ENCODE results near the gene KIF1B. TPM values are rescaled to one million over a fixed set of nuclear protein-coding genes. Genes with fewer than 3 reads are reported as not detected.

The KIF1B gene
- total and polyA plus RNA-seq, 10 of the 15 experiments (the other 5 are each of a cell fraction or from before 2014, with no cell fraction given), result 2.1 to 16.5 (median 8.7) TPM

DNA sequence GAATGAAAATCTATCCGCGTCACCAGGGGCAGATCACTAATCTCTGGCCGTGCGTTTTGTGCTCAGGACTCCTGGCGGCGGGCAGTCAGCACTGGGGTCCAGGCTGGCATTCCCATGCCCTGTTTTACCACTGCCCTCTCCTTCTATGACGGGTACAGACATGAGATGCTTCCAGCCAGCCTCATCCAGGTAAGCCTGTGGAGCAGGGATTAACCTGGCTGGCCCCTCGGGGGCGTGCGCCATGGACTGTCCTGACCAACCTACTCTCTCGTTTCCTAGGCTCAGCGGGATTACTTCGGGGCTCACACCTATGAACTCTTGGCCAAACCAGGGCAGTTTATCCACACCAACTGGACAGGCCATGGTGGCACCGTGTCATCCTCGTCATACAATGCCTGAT, 209.0 kb downstream of the KIF1B start:
- no peak overlapping the region for H3K9ac ChIP-seq (ENCODE audit: control insufficient read depth, insufficient read depth, low read length)
- no peak overlapping the region for H3K4me2 ChIP-seq (ENCODE audit: control insufficient read depth, insufficient read depth)
- BruUV-seq (replicated peaks), result no TSS peak
- 92% methylated on average over 14 of the region's 15 CpGs for WGBS (ENCODE audit: insufficient coverage, insufficient replicate concordance, low lambda C conversion rate, missing lambda C conversion rate)
- intact Hi-C loops (cut with micrococcal nuclease; ENCODE audit: unreplicated experiment), result no loop called here
- in situ Hi-C loops (cut with MboI), result no loop called here
- no peak for DNase-seq (ENCODE audit: low read depth, low spot score)
- H3K79me2 ChIP-seq (ENCODE audit: control insufficient read depth, insufficient read depth, low read length), result no peaks in the 10 kb centered on the region
- no peak overlapping the region for H3K27ac ChIP-seq (ENCODE audit: control insufficient read depth, insufficient read depth)
- SMC1A ChIA-PET (ENCODE audit: uncharacterized antibody, unreplicated experiment), result no interaction called here
- ATAC-seq, result no peak
- RAD21 ChIA-PET (ENCODE audit: unreplicated experiment), result no interaction called here
- CTCF ChIA-PET, result no interaction called here
- H3K27me3 ChIP-seq (replicated peaks in 1 of 2; ENCODE audit: control insufficient read depth in 2 of 2, insufficient read depth in 2 of 2, low read length in 1 of 2), result no peaks in the 10 kb centered on the region
- no peak for FAIRE-seq
- no peak overlapping the region for H3K4me3 ChIP-seq
- no peaks in the 10 kb centered on the region for H3K4me1 ChIP-seq (ENCODE audit: control insufficient read depth, insufficient read depth, low read length)
- no peak overlapping the region for H2AFZ ChIP-seq (ENCODE audit: control insufficient read depth, low read depth, low read length)
- no peak for TF ChIP-seq BCLAF1 (IDR thresholded peaks at IDR 0.05)
- TF ChIP-seq HDGF (IDR thresholded peaks at IDR 0.05), result no peak
- TF ChIP-seq, protein P1, sequence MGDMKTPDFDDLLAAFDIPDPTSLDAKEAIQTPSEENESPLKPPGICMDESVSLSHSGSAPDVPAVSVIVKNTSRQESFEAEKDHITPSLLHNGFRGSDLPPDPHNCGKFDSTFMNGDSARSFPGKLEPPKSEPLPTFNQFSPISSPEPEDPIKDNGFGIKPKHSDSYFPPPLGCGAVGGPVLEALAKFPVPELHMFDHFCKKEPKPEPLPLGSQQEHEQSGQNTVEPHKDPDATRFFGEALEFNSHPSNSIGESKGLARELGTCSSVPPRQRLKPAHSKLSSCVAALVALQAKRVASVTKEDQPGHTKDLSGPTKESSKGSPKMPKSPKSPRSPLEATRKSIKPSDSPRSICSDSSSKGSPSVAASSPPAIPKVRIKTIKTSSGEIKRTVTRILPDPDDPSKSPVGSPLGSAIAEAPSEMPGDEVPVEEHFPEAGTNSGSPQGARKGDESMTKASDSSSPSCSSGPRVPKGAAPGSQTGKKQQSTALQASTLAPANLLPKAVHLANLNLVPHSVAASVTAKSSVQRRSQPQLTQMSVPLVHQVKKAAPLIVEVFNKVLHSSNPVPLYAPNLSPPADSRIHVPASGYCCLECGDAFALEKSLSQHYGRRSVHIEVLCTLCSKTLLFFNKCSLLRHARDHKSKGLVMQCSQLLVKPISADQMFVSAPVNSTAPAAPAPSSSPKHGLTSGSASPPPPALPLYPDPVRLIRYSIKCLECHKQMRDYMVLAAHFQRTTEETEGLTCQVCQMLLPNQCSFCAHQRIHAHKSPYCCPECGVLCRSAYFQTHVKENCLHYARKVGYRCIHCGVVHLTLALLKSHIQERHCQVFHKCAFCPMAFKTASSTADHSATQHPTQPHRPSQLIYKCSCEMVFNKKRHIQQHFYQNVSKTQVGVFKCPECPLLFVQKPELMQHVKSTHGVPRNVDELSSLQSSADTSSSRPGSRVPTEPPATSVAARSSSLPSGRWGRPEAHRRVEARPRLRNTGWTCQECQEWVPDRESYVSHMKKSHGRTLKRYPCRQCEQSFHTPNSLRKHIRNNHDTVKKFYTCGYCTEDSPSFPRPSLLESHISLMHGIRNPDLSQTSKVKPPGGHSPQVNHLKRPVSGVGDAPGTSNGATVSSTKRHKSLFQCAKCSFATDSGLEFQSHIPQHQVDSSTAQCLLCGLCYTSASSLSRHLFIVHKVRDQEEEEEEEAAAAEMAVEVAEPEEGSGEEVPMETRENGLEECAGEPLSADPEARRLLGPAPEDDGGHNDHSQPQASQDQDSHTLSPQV (IDR thresholded peaks at IDR 0.05), result no peak
- no peak for TF ChIP-seq CREM (IDR thresholded peaks at IDR 0.05; ENCODE audit: low read depth)
- no peak for TF ChIP-seq ATF7 (IDR thresholded peaks at IDR 0.05; ENCODE audit: low read depth)
- TF ChIP-seq BMI1 (IDR thresholded peaks at IDR 0.05; ENCODE audit: borderline replicate concordance), result no peak
- TF ChIP-seq MLLT1 (IDR thresholded peaks at IDR 0.05), result no peak
- no peak for TF ChIP-seq SUPT20H (IDR thresholded peaks at IDR 0.05; ENCODE audit: borderline replicate concordance, control insufficient read depth, low read depth, low read length)
- peaks cover 17 to 23% of the 10 kb centered on the region in 2 experiments for H3K36me3 ChIP-seq (ENCODE audit: control insufficient read depth in 2 of 2, insufficient read depth in 2 of 2, low read length in 1 of 2)
- no peaks in the 10 kb centered on the region for H3K9me3 ChIP-seq (replicated peaks; ENCODE audit: control insufficient read depth, insufficient read depth, low read length)
- H4K20me1 ChIP-seq (ENCODE audit: control insufficient read depth, insufficient read depth), result no peaks in the 10 kb centered on the region
- POLR2A ChIA-PET, result interaction anchor here (0.7 kb wide), 1 partner anchor 62 kb away, joined by 6 read pairs; no protein-coding TSS in a partner anchor
